ENCODE measurements around the gene ADARB1.
A peak's percentile ranks its signal among the peaks of the same experiment; 100 is the strongest.

Gene ADARB1

DNA sequence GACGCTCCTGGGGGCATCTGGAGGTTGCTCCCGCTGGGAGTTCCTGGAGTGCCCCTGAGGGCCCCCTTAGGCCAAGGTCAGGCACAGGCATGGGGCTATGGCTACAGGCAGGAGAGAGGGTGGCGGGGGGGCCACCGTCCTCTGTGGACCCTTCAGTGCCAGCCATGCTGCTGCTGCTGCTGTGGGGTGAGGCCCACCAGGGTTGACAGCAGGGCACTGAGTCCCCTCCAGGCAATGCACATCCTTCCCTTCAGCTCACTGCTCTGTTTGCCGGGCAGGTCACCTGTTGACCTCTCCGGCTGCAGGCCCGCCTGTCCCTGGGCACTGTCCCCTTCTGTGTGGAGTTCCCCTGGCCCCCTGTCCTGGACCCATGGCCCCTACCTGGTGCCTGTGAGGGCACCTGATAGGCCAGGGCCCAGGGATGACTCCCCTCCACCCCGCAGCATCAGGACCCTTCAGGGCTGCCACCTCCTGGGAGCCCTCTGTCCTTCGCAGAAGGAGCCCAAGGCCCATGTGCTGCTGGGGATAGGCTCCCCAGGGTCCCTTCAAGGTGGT, 34.1 kb upstream of the ADARB1 start:
- DNase-seq, result no peak

DNA sequence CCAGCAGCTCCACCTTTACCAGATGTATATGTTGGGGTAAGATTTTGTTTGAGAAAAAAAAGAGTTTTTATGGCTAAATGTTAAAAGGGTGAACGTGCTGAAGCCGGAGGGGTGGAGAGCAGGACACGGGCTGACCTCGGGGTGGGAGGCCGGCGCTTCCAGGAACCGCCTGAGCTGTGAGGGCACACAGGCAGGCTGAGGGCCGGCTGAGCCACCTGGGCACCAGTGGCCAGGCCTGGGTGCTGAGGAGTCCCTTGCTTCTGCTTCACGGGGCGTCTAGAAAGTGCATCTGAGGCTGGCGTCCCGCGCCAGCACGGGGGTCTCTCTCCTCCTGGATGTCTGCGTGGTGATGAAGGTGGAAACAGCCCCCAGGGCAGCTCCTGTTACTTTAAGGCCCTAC, 33.6 kb upstream of the ADARB1 start:
- DNase-seq, result no peak

DNA sequence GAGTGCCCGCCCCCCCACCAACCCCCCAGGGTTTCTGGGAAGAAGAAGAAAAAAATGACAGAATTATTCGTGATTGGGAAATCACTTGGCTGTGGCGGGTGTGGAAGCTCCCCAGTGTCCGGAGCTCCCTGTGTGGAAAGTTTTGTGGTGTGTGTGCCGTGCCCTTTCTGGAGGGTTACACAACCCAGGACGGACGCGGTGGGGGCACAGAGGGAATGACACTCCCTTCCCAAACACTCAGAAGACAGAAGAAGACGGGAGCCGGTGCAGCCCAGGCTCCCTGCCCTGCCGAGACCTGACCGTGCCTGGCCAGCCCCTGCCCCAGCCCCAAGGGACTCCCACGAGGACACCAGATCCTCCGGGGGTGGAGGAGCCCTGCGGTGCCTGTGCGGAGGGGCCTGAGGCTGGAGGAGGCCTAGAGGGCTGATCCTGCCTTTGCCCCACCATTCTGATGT, 33.0 kb upstream of the ADARB1 start:
- peak; percentile 78 for DNase-seq

DNA sequence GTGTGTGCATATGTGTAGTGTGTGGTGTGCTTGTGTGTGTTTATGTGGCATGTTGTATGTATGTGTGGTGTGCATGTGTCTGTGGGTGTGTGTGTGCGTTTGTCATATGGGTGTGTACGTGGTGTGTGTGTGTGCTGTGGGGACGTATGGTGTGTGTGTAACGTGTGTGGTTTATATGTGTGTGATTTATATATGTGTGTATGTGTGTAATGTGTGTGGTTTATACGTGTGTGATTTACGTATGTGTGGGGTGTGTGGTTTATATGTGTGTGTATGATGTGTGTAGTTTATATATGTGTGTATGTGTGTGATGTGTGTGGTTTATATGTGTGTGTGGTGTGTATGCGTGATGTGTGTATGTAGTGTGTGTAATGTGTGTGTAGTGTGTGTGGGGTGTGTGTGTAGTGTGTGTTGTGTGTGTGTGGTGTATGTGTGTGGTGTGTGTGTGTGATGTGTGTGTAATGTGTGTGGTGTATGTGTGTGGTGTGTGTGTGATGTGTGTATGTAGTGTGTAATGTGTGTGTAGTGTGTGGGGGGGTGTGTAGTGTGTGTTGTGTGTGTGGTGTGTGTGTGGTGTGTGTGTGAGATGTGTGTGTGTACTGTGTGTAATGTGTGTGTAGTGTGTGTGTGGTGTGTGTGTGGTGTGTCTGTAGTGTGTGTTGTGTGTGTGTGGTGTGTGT, 32.3 kb upstream of the ADARB1 start:
- no peak for DNase-seq

DNA sequence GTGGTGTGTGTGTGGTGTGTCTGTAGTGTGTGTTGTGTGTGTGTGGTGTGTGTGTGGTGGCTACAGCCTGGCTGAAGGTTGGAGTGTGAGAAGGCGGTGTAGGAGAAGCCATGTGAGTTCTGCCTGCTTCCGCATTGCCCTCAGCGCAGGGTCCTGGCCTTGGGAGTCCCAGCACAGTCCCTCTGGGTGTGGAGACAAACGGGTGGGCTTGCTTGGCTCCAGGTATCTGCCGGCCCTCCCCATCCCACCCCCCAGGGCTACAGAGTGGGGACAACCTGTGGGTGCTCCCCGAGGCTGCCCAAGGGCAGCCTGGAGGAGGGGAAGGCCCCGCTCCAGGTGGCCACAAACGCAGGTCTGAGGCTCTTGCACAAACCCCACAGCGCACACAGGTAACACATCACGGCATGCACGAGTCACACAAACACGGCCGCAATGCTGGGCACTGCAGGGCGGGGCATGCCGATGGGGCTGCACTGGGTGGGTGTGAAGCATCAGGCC, 31.7 kb upstream of the ADARB1 start:
- no peak for DNase-seq

DNA sequence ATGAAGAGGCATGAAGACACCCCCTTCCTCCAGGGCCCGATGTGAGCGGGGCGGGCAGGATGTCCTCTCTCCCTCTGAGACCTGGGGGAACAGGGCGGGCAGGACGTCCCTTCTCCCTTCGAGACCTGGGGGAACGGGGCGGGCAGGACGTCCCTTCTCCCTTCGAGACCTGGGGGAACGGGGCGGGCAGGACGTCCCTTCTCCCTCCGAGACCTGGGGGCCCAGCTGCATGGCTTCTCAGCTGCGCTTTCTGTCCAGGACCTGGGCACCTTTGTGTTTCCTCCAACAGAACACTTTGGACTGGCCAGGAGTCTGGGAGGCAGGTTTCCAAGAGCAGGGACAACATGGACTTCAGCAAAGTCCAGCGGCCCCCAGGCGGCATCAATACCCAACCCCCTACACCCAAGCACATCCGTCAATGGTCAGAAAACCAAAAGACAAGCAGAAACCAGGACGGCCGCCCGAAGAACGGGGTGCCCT, 30.8 kb upstream of the ADARB1 start:
- no peak for DNase-seq

DNA sequence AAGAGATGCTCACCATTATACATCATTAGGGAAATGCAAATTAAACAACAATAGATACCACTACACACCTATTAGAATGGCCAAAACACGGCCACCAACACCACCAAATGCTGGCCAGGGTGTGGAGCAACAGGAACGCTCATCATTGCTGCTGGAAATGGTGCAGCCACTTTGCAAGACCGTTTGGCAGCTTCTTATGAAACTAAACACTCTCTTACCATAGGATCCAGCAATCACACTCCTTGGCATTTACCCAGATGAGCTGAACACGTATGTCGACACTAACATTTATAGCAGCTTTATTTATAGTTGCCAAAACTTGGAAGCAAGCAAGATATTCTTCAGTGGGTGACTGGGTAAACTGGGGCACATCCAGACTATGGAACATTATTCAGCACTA, 28.9 kb upstream of the ADARB1 start:
- DNase-seq, result peak; percentile 70

DNA sequence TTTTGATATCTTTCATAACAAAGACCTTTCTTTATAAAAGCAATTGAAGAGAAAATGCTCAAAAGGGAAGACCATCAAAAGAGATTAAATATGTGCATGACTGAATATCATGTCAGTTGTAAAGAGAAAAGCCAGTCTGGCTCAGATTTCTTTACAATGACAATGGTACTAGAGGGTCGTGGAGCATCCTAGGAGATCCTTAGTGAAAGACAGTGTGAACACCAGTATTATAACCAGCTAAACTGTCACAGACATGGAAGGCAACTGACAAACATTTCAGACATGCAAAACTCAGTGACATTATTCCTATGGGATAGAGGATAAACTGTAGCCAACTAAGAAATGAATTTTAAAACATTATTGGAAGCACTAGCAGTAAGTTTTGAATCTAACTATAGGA, 27.1 kb upstream of the ADARB1 start:
- DNase-seq, result no peak

DNA sequence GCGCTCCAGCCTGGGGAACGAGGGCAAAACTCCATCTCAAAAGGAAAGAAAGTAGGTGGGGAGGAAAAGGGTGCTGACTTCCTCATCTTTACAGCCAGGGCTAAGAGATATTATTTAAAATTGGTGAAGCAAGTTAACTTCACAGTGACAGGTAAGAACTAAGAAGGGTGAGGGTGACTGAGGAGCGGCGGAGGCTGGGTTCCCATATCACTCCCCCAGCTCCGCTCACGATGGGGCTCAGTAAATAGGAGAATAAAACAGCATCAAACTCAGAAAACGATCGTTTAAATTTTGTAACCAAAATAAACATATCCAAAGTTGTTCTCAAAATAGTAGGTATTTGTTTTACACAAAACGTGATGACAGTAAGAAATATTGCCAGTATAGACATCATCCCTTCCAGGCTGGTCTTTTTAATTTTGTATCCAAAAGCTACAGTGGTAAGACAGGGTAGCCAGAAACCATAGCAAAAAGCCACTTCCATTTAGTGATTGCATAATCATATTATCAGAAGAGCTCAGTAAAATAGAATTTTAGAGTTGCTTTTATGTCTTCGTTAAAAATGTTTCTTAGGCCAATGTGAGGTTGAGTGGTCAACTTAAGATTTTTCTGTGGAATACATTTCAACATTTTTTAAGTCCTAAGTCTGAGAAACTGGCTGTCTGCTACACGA, 26.2 kb upstream of the ADARB1 start:
- DNase-seq, result no peak

DNA sequence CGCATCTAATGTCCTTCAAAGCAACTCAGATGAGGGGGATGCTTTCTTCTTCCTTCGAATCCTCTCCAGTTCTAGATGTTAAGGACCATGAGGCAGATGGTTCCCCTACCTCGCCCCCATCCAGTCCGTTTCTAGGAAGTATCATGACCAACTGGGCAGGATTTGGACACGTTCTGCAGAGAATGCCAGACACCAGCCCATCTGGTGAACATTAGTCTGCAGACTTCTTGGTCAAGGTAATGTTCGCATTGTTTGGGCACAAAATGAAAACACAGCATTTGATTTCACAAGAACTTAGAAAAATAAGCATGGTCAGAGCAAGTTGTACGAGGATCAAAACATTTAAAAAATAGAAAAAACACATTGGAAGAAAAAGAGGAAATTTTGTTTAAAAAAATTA, 25.4 kb upstream of the ADARB1 start:
- no peak for DNase-seq

DNA sequence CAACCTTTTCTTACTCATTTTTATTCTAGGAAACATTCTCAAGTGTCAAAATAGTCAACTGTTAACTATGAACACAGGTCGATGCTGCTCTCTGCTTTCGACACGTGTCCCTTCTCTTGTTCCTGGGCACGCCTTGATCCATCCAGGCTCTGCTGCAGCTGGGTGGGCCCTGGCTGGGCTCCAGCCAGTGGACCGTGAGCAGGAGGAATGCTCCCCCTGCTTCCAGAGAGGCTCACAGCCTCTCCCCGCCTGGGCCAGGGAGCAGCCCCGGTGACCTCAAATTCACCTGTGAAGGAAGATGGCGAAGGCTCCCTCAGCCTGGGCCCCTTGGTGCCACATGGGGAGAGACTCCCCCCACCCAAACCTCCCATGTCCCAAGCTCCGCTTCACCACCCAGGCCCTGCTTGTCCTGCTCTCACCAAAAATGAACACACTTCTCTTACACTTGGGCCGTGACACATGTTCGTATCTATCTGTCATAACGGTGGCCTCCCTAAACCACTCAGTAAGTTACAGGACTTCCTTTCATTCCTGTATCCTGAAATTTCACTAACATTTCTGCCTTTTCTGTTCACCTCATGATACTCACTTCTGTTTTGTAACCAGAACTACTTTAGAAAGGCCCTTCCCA, 24.6 kb upstream of the ADARB1 start:
- peak; percentile 27 for DNase-seq

DNA sequence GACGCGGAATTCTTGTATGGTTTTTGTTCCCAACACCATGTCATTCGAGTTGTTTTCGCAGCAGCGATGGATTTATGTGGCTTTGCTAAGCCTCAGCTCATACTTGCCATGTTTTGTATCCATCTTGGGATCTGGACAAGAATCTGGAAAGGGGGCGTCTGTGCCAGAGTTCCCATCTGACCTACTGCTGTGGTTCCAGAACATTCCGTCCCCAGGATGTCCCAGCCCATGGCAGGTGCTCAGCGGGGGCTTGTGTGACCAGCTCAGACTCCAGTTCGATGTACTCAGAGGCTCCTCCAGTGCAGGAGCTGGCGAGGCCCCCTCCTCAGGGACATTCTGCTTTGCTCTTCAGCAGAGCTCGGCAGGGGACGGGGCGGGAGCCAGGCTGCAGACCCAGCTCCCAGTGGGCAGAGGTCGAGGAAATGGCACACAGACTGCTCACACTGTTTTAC, 24.0 kb upstream of the ADARB1 start:
- DNase-seq, result no peak

DNA sequence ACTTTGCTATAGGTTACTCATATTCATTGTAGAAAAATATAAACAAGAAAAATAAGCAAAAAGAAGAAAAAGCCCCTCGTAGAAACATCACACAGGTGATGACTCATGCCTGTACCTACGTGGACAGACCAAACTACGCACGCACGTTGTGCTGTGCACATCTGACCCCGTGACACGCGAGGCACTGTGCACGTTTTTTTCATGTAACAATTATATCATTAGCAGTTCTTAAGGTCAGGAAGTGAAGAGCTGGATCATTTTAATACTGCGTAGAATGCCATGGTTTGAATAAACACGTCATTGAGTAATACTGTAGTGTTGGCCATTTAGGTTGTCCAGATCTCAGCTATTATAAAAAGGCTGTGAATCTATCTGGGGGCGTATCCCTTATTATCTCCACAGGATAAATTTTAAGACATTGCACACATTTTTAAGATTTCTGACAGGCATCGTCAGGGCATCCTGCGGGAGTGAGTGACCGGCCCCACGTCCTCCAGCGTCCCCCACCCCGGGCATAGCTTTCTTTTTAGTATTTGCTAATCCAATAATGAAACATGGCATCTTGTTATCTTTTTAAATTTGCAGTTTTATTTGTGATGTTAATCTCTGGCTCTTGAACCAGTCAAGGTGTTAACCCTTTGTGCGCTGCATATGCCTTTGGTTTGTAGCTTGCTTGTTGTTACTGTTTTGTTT, 23.4 kb upstream of the ADARB1 start:
- peak; percentile 88 for DNase-seq

DNA sequence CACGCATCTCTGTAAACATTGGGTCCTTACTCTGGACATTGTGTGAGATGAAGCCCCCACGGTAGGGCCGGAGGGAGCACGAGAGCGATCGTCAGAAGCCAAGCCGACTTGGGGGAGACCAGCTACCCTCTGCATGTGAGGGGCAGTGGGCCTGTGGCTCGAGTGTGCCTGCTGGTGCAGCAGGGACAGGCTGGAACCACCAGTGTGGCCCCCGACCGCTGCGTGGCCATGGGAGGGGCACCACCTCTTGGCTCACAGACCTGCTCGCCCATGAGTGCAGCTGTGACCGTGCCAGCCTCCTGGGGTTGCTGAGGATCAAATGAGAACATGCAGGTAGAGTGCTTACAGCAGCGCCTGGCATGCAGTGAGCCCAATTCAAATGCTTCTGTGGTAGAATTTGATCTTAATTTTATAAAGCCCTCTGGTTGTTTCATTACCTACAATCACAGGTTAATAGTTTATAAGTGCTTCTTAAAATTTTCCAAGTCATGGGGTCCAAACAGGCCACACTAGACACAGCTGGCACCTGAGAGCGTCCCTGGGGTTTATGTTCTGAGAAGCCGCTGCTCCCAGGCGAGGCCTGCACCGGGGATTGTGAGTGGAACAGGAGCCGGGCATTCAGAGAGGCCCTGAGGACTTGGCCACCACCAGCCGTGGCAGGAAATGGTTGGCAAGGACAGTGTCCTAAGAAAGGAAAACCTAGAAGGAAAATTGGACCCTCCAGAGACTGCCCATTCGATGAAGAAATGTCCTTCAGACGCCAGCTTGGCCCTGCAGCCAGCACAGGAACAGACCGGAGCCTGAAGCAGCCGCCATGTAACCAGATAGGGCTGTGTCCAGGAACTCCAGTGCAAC, 22.6 kb upstream of the ADARB1 start:
- DNase-seq, result no peak

DNA sequence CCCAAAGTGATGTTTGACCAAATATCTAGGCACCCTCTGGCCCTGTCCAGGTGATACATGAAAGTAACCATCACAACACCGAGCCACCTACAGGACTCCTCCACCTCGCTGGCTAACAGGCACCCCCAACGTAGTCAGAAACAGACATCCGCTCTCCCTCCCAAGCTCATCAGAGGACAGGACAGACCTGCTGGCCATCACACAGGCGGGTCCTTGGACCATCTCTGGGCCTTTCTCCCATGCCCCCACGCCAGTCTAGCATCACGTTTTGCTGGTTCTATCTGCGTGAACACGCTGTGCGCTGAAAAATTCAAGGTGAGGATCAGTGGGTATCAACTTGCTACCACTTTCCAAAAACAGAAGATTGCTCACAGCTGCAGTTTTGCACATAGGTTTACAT, 21.4 kb upstream of the ADARB1 start:
- DNase-seq, result no peak

DNA sequence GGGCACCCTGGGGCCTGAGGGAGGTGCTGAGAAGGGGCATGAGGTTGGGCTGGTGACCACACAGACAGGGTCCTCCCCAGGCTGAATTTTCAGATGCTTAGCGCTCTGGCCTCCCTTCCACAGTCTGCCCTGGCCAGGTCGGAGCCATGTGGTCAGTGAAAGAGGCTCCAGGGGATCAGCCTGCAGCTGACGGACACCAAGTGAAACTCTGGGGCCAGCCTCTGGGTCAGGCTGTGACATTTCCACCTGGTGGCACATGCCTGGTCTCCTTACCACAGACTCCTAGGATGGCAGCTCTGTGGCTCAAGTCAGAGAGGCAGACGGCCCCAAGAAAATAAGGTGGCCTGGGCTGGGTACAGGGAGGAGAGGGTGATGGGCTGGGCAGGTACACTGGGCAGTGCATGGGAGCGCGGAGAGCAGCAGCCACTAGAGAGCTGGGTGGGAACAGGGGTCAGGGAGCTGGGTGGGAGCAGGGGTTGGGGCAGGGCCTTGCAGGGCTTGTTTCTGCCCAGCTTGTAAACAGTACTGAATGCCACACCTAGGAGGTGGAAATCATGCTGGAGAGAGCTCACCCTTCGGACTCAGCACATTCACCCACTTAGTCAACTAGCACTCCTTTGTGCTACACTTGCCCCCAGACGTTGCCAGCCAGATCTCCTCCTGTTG, 20.7 kb upstream of the ADARB1 start:
- no peak for DNase-seq

DNA sequence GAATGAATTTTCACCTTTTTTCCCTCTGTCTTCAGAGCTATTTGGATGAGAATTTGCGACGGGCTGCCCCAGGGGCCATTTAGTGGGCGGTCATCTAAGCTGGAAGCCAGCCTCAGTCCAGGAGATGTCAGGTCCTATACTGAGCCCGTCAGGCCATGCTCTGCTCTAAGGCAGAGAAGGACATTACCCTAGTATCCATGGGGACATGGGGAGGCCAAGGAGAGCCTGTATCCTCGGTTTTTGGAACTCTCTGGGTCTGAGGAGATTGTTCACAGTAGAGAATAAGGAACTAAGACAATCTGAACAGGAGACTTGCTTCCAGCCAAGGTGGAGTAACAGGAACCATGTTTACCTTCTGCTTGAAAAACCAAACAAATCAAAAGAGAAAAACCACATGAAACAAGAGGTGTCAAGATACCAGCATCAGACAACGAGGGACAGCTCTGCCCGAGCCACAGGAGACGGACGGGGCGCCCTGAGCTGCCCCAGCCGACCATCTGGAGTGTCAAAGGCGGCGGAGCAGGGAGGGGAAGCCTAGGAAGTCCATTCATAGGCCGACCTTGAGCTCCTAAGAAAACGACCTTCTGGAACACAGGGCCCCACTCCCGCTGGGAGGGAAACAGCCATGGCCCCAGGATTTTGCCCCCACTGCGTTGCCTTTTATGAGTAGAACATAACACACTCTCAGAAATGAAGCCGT, 20.0 kb upstream of the ADARB1 start:
- DNase-seq, result no peak

DNA sequence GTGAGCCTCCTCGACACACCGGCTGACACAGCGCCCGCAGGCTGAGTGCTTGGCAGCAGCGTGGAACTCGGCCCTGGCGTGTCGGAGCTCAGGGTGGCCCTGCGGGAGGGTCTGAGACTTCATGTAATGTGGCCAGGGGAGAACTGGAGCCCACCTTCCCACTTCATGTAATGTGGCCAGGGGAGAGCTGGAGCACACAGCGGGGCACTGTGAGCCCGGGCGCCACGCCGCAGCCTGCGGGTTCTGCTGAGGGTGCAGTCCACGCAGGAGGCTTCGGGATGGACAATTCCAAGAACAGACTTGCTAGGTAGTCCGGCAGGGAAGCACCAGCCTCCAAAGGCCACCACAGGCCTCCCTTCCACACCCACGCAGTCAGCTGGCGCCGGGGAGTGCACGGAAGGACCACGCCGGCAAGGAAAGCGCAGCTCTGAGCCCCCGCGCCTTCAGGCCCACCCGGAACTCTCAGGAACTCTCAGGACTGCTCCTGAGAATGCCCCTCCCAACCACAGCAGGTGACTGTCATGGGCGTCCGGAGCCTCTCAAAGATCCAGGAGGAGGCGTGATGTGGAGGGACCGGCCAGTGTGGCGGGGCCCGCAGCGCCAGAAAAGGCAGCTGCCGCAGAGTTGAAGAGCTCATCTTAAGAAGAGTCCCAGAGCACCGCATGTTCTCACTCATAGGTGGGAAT, 19.3 kb upstream of the ADARB1 start:
- no peak for DNase-seq

DNA sequence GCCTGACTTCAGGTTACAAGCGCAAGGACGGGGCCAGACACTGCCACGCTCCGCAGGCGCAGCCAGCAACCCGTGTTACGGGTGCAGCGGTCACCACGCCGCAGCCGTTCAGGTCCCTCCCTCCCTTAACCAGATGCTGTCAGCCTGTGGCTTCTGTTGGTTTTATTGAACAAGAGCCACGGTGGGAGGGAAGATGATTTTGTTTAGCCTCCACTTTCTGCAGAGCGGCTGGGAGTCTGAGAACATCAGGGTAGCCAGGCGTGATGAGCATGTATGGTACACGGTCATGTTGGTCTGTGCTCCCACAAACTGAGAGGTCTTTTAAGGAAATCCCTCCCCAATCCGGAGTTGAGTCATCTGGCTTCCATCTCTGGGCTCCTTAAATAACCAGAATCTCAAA, 18.5 kb upstream of the ADARB1 start:
- DNase-seq, result peak; percentile 53

DNA sequence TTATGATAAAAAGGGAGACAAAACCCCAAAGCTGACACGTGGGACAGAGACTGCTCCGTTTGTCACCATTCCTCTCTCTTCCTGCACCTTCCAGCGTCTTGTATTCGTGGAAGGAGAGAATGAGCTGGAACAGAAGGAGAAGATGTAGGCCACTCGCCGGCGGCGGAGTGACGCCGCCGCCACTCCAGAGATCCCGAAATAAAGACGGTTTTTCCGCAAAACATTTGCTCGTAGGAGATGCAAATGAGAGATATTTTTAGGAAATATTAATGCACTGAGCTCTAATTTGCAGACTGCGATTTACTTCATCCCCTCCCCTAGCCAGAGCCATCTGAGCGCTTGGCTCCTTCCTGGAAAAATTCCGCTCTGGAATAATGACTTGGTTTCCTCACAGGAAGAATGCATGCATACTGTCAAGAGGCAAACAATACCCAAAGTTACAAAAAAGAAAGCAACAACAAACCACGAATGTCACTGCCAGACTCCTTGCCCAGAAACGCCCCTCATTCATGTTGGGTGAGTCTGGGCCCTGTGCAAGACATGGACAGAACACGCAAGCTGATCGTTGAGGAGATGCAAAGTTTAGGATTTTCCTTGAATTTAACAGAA, 18.0 kb upstream of the ADARB1 start:
- no peak for DNase-seq

All from HCEC 1CT (cell line).